IMR-90 (cell line): ENCODE data around the gene DSCAM. TPM values are rescaled to one million over a fixed set of nuclear protein-coding genes. Genes with fewer than 3 reads are reported as not detected.

Source experiments
- ATAC-seq: fragments of 200-7000 bp; cut with Tn5 transposase; 2 replicates; pipeline ENCODE4 v1.9.1; 2020; ENCODE audit warnings: low read depth, mild to moderate bottlenecking, moderate library complexity
- BruUV-seq: library from RNA; stranded (reverse); fragments of 400-500 nt; replicated peaks from 2 replicates; lab custom pipeline; 2021; lab: Mats Ljungman, UMichigan
- CTCF ChIA-PET: fragments of 300-600 bp; formaldehyde crosslinking; extraction: SDS; loops from one replicate; lab custom pipeline; 2021; ENCODE audit warnings: antibody characterized with exemption; lab: Yijun Ruan, JAX
- POLR2A ChIA-PET: fragments of 300-600 bp; sonication (Branson Sonifier 250); formaldehyde crosslinking; loops from one replicate; lab custom pipeline; 2022; ENCODE audit warnings: antibody characterized with exemption; ENCODE audit not compliant: unreplicated experiment; lab: Charles Lee
- DNase-seq: peaks from one replicate; pipeline ENCODE4 v3.0.0; 2013
- H2AFZ ChIP-seq: replicated peaks from 2 replicates; pipeline ENCODE3; 2013; ENCODE audit warnings: low read length, mild to moderate bottlenecking; ENCODE audit not compliant: poor library complexity
- H2AK5ac ChIP-seq: 2 replicates; pipeline ENCODE4 v1.6.1; 2013; ENCODE audit warnings: low read depth, low read length, inconsistent platforms
- H2AK9ac ChIP-seq: replicated peaks from 2 replicates; pipeline ENCODE3; 2013; ENCODE audit warnings: mild to moderate bottlenecking, low read depth, low read length, moderate library complexity; ENCODE audit not compliant: poor library complexity
- H2BK120ac ChIP-seq: 2 replicates; pipeline ENCODE4 v1.6.1; 2013; ENCODE audit warnings: low read depth, low read length, inconsistent platforms
- H2BK15ac ChIP-seq: 3 replicates; pipeline ENCODE4 v1.6.1; 2013; ENCODE audit warnings: low read depth, low read length, inconsistent platforms
- H2BK20ac ChIP-seq: 2 replicates; pipeline ENCODE4 v1.6.1; 2013; ENCODE audit warnings: low read depth, mild to moderate bottlenecking, inconsistent platforms, low read length, moderate library complexity
- H2BK5ac ChIP-seq: 2 replicates; pipeline ENCODE4 v1.6.1; 2013; ENCODE audit warnings: mild to moderate bottlenecking, low read depth, low read length, inconsistent platforms; ENCODE audit not compliant: poor library complexity, severe bottlenecking
- H3K14ac ChIP-seq: replicated peaks from 2 replicates; pipeline ENCODE4 v1.6.1; 2013; ENCODE audit warnings: low read depth, low read length, inconsistent platforms
- H3K18ac ChIP-seq: 2 replicates; pipeline ENCODE4 v1.6.1; 2013; ENCODE audit warnings: low read depth, low read length, control low read depth
- H3K23ac ChIP-seq: 2 replicates; pipeline ENCODE4 v1.6.1; 2013; ENCODE audit warnings: low read depth, low read length, inconsistent platforms
- H3K27ac ChIP-seq: 2 replicates; pipeline ENCODE4 v1.5.1; 2013; ENCODE audit warnings: mild to moderate bottlenecking, control low read depth, low read length; ENCODE audit not compliant: insufficient read depth
- H3K27me3 ChIP-seq: 2 replicates; pipeline ENCODE4 v1.6.1; 2013; ENCODE audit warnings: low read length; ENCODE audit not compliant: control insufficient read depth, insufficient read depth
- H3K36me3 ChIP-seq: 2 replicates; pipeline ENCODE4 v1.6.1; 2013; ENCODE audit warnings: low read length, mixed read lengths; ENCODE audit not compliant: control insufficient read depth, insufficient read depth
- H3K4ac ChIP-seq: 2 replicates; pipeline ENCODE4 v1.6.1; 2013; ENCODE audit warnings: low read depth, low read length, inconsistent platforms
- H3K4me1 ChIP-seq: 2 replicates; pipeline ENCODE4 v1.6.1; 2013; ENCODE audit warnings: low read length, mixed read lengths; ENCODE audit not compliant: control insufficient read depth, insufficient read depth
- H3K4me2 ChIP-seq: 2 replicates; pipeline ENCODE4 v1.6.1; 2013; ENCODE audit warnings: low read depth, mild to moderate bottlenecking, control low read depth, low read length, moderate library complexity
- H3K4me3 ChIP-seq: 2 replicates; pipeline ENCODE4 v1.5.1; 2013; ENCODE audit warnings: low read depth, mild to moderate bottlenecking, control low read depth, low read length, moderate library complexity; ENCODE audit not compliant: insufficient read depth
- H3K56ac ChIP-seq: 2 replicates; pipeline ENCODE4 v1.6.1; 2013; ENCODE audit warnings: low read length, inconsistent platforms; ENCODE audit not compliant: insufficient read depth; ENCODE audit errors: extremely low read depth
- H3K79me1 ChIP-seq, 2 experiments: 2 replicates each; pipeline ENCODE4 v1.6.1; 2013; ENCODE audit warnings: low read length in 2 of 2, inconsistent platforms in 1 of 2, low read depth in 1 of 2
- H3K9ac ChIP-seq: 2 replicates; pipeline ENCODE4 v1.6.1; 2013; ENCODE audit warnings: low read depth, low read length, control low read depth
- H3K9me1 ChIP-seq: 2 replicates; pipeline ENCODE4 v1.6.1; 2013; ENCODE audit warnings: low read length, inconsistent platforms; ENCODE audit not compliant: insufficient read depth
- H3K9me3 ChIP-seq: 2 replicates; pipeline ENCODE4 v1.6.1; 2013; ENCODE audit warnings: low read length; ENCODE audit not compliant: control insufficient read depth, insufficient read depth
- H4K20me1 ChIP-seq: 2 replicates; pipeline ENCODE4 v1.6.1; 2013; ENCODE audit warnings: low read length, inconsistent platforms; ENCODE audit not compliant: insufficient read depth
- H4K5ac ChIP-seq: 2 replicates; pipeline ENCODE4 v1.6.1; 2013; ENCODE audit warnings: mild to moderate bottlenecking, low read depth, low read length, control low read depth
- H4K8ac ChIP-seq, 2 experiments: 2 replicates each; pipeline ENCODE4 v1.6.1; 2013; ENCODE audit warnings: low read depth in 2 of 2, low read length in 2 of 2, control low read depth in 1 of 2, inconsistent platforms in 1 of 2
- H4K91ac ChIP-seq: 2 replicates; pipeline ENCODE4 v1.6.1; 2013; ENCODE audit warnings: low read depth, low read length, inconsistent platforms; ENCODE audit not compliant: insufficient read depth
- BHLHE40 ChIP-seq: fragments of 150-350 bp; IDR thresholded peaks from 2 replicates; pipeline ENCODE4 v1.6.1; 2016; ENCODE audit warnings: mild to moderate bottlenecking, low read depth, low read length
- CEBPB ChIP-seq: IDR thresholded peaks from 2 replicates; pipeline ENCODE4 v1.6.1; 2012; ENCODE audit warnings: low read depth, low read length, improper control_type of control experiment
- CHD1 ChIP-seq: IDR thresholded peaks from 2 replicates; pipeline ENCODE4 v1.6.1; 2012; ENCODE audit warnings: low read depth, low read length, improper control_type of control experiment
- ELK1 ChIP-seq: fragments of 150-350 bp; IDR thresholded peaks from 2 replicates; pipeline ENCODE4 v1.6.1; 2016; ENCODE audit warnings: low read depth, mild to moderate bottlenecking, low read length, moderate library complexity, borderline replicate concordance
- FOS ChIP-seq: fragments of 150-350 bp; IDR thresholded peaks from 2 replicates; pipeline ENCODE4 v1.6.1; 2016; ENCODE audit warnings: low read depth, low read length
- MAFK ChIP-seq: IDR thresholded peaks from 2 replicates; pipeline ENCODE4 v1.6.1; 2012; ENCODE audit warnings: low read depth, low read length, improper control_type of control experiment
- MAZ ChIP-seq: IDR thresholded peaks from 2 replicates; pipeline ENCODE4 v1.6.1; 2012; ENCODE audit warnings: low read depth, mild to moderate bottlenecking, low read length, improper control_type of control experiment, moderate library complexity, borderline replicate concordance
- MXI1 ChIP-seq: IDR thresholded peaks from 2 replicates; pipeline ENCODE4 v1.6.1; 2012; ENCODE audit warnings: low read depth, mild to moderate bottlenecking, low read length, moderate library complexity, borderline replicate concordance
- NFE2L2 ChIP-seq: fragments of 150-350 bp; IDR thresholded peaks from 2 replicates; pipeline ENCODE4 v1.6.1; 2016; ENCODE audit warnings: low read depth, mild to moderate bottlenecking, low read length
- POLR2A ChIP-seq: IDR thresholded peaks from 2 replicates; pipeline ENCODE4 v1.6.1; 2012; ENCODE audit warnings: mild to moderate bottlenecking, low read depth, low read length
- RAD21 ChIP-seq: IDR thresholded peaks from 2 replicates; pipeline ENCODE4 v1.6.1; 2012; ENCODE audit warnings: low read length, improper control_type of control experiment
- RCOR1 ChIP-seq: IDR thresholded peaks from 2 replicates; pipeline ENCODE4 v1.6.1; 2012; ENCODE audit warnings: mild to moderate bottlenecking, low read length, improper control_type of control experiment; ENCODE audit not compliant: insufficient replicate concordance
- RFX5 ChIP-seq: IDR thresholded peaks from 2 replicates; pipeline ENCODE4 v1.8.0; 2012; ENCODE audit warnings: low read depth, mild to moderate bottlenecking, low read length, moderate library complexity
- SMC3 ChIP-seq: fragments of 150-350 bp; IDR thresholded peaks from 2 replicates; pipeline ENCODE4 v1.6.1; 2016; ENCODE audit warnings: low read depth, mild to moderate bottlenecking, antibody characterized with exemption, low read length, moderate library complexity
- WGBS, 2 experiments: methylation state at CpG; one replicate each; pipeline versions ENCODE4 v1.1.5 to v1.1.7; 2013; ENCODE audit warnings: missing lambda C conversion rate in 2 of 2; ENCODE audit not compliant: insufficient read length in 1 of 2; ENCODE audit errors: extremely low coverage in 2 of 2; 5-methylcytosine and 5-hydroxymethylcytosine counted together
- dilution Hi-C: fragments of 300-500 bp; cut with HindIII; formaldehyde crosslinking; loops from one replicate; pipeline ENCODE4 v1.14.3; 2018; ENCODE audit warnings: low sequenced_read_pairs; ENCODE audit not compliant: unreplicated experiment
- in situ Hi-C: fragments of 300-500 bp; cut with MboI; formaldehyde crosslinking; loops from 3 replicates; pipeline ENCODE4 v1.14.3; 2019; ENCODE audit warnings: low sequenced_read_pairs, inconsistent platforms, mixed read lengths
- intact Hi-C: fragments of 100-400 bp; cut with micrococcal nuclease; formaldehyde crosslinking; loops from 2 replicates; pipeline ENCODE4 v1.10.0; 2022
- polyA plus RNA-seq, 3 experiments: library from polyadenylated mRNA; depleted of rRNA; stranded (reverse); fragments of >200 nt; gene quantifications; 2 replicates each; pipeline ENCODE4 v1.2.3, GENCODE V29; 2012; ENCODE audit warnings: low replicate concordance in 1 of 3
- total RNA-seq: library from RNA; depleted of rRNA; stranded (reverse); fragments of >200 nt; gene quantifications from 2 replicates; pipeline ENCODE4 v1.2.3, GENCODE V29; 2012
- TF ChIP-seq, protein P1 (sequence below): conservative IDR thresholded peaks from 2 replicates; pipeline ENCODE4 v1.5.1; 2012; ENCODE audit warnings: mild to moderate bottlenecking, low read depth, low read length, improper control_type of control experiment
- TF ChIP-seq, protein P2 (sequence below): fragments of 150-350 bp; IDR thresholded peaks from 2 replicates; pipeline ENCODE4 v1.6.1; 2017; ENCODE audit warnings: mild to moderate bottlenecking, antibody characterized with exemption, low read length, low read depth

Gene DSCAM
- total and polyA plus RNA-seq, 2 of the 4 experiments (the other 2 are of a cell fraction): under 0.01 to 0.02 TPM

DNA sequence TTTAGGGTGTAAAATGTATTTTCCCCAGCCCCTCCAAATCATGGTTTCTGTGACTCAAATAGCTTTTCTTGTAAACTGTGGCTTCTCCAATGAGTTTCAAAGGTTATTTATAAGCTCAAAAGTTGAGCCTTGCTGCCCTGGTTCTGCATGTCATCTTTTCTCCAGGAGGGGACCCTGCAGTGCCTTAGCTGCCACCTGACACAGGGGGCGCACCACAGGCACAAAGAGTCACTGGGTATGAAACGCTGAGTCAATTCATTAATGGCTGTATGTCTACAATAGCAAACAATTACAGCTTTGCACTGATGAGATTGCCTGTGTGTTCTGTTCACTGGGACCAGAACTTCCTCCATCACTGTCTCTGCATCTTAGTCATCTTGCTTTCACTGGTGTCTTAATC is 878.9 kb downstream of the DSCAM start:
- no TSS peak for BruUV-seq
- ATAC-seq: no peak
- no peak overlapping the region for H2BK120ac ChIP-seq
- peaks cover 24% of the 10 kb centered on the region for H3K9me3 ChIP-seq
- intact Hi-C loops (no loop called here), dilution Hi-C loops (no loop called here), in situ Hi-C loops (loop anchor here (25.0 kb wide), 1 partner anchor 119 kb away; no protein-coding TSS in a partner anchor)
- no peak overlapping the region for H3K23ac ChIP-seq
- no peak overlapping the region for H2BK15ac ChIP-seq
- H2AK5ac ChIP-seq: no peak overlapping the region
- H3K4me3 ChIP-seq: no peak overlapping the region
- no peak overlapping the region for H3K4me2 ChIP-seq
- ChIA-PET POLR2A (no interaction called here), CTCF (no interaction called here)
- TF ChIP-seq FOS (no peak), MAZ (no peak), POLR2A (no peak), MXI1 (no peak), MAFK (no peak), BHLHE40 (no peak), RCOR1 (no peak), RAD21 (no peak), RFX5 (no peak), CHD1 (no peak), CEBPB (no peak), NFE2L2 (no peak), ELK1 (no peak), SMC3 (no peak)
- TF ChIP-seq, protein P1, sequence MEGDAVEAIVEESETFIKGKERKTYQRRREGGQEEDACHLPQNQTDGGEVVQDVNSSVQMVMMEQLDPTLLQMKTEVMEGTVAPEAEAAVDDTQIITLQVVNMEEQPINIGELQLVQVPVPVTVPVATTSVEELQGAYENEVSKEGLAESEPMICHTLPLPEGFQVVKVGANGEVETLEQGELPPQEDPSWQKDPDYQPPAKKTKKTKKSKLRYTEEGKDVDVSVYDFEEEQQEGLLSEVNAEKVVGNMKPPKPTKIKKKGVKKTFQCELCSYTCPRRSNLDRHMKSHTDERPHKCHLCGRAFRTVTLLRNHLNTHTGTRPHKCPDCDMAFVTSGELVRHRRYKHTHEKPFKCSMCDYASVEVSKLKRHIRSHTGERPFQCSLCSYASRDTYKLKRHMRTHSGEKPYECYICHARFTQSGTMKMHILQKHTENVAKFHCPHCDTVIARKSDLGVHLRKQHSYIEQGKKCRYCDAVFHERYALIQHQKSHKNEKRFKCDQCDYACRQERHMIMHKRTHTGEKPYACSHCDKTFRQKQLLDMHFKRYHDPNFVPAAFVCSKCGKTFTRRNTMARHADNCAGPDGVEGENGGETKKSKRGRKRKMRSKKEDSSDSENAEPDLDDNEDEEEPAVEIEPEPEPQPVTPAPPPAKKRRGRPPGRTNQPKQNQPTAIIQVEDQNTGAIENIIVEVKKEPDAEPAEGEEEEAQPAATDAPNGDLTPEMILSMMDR: no peak
- TF ChIP-seq, protein P2, sequence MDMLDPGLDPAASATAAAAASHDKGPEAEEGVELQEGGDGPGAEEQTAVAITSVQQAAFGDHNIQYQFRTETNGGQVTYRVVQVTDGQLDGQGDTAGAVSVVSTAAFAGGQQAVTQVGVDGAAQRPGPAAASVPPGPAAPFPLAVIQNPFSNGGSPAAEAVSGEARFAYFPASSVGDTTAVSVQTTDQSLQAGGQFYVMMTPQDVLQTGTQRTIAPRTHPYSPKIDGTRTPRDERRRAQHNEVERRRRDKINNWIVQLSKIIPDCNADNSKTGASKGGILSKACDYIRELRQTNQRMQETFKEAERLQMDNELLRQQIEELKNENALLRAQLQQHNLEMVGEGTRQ: no peak
- no peak overlapping the region for H2BK5ac ChIP-seq
- no peak overlapping the region for H2AFZ ChIP-seq
- H3K9me1 ChIP-seq: no peaks in the 10 kb centered on the region
- no peak overlapping the region for H4K8ac ChIP-seq
- no peaks in the 10 kb centered on the region for H3K79me1 ChIP-seq
- no peak for DNase-seq
- H3K9ac ChIP-seq: no peak overlapping the region
- H4K20me1 ChIP-seq: no peaks in the 10 kb centered on the region
- H3K4me1 ChIP-seq: no peaks in the 10 kb centered on the region
- H3K27me3 ChIP-seq: no peaks in the 10 kb centered on the region
- H3K4ac ChIP-seq: no peak overlapping the region
- H3K14ac ChIP-seq: no peak overlapping the region
- no peak overlapping the region for H3K27ac ChIP-seq
- no peaks in the 10 kb centered on the region for H3K36me3 ChIP-seq
- H2BK20ac ChIP-seq: no peak overlapping the region
- no peak overlapping the region for H3K56ac ChIP-seq
- no peak overlapping the region for H4K91ac ChIP-seq
- no peak overlapping the region for H2AK9ac ChIP-seq
- H4K5ac ChIP-seq: no peak overlapping the region
- no peak overlapping the region for H3K18ac ChIP-seq
- 14% methylated on average over 1 of the region's 2 CpGs; no CpG with 5 or more reads in 1 of the 2 experiments for WGBS, 2 experiments
